Endothelial cell of umbilical vein (primary cell): ENCODE measurements around the gene OLA1. TPM values are rescaled to one million over a fixed set of nuclear protein-coding genes. Genes with fewer than 3 reads are reported as not detected.

Source experiments
- BruUV-seq: library from RNA; stranded (reverse); fragments of 400-500 nt; replicated peaks from 2 replicates; lab custom pipeline; 2021; lab: Mats Ljungman, UMichigan
- CTCF ChIA-PET: fragments of 300-600, 350-600 bp; sonication (Branson Sonifier 250); formaldehyde crosslinking; loops from one replicate; lab custom pipeline; 2021; ENCODE audit warnings: antibody characterized with exemption, inconsistent platforms; lab: Charles Lee
- POLR2A ChIA-PET: fragments of 300-600, 350-600 bp; sonication (Branson Sonifier 250); formaldehyde crosslinking; loops from one replicate; lab custom pipeline; 2021; ENCODE audit warnings: antibody characterized with exemption, inconsistent platforms; lab: Charles Lee
- DNase-seq: peaks from one replicate; pipeline ENCODE4 v3.0.0-alpha.2; 2011; ENCODE audit warnings: low read depth, low spot score
- FAIRE-seq: peaks from 2 replicates; lab custom pipeline; 2011; peaks lifted over from hg19 to GRCh38; lab: Jason Lieb, UNC
- H2AFZ ChIP-seq: 2 replicates; pipeline ENCODE4 v1.6.0; 2012; ENCODE audit warnings: low read depth, low read length, control low read depth, inconsistent platforms
- H3K27ac ChIP-seq: 2 replicates; pipeline ENCODE4 v1.5.1; 2011; ENCODE audit warnings: low read depth, mild to moderate bottlenecking, control low read depth, low read length, moderate library complexity; ENCODE audit not compliant: insufficient read depth
- H3K27me3 ChIP-seq, 2 experiments: 2 replicates each; pipeline versions ENCODE4 v1.6.0 to v1.6.1; 2011; ENCODE audit warnings: low read length in 2 of 2, mixed read lengths in 1 of 2; ENCODE audit not compliant: control insufficient read depth in 2 of 2, insufficient read depth in 2 of 2
- H3K36me3 ChIP-seq, 2 experiments: 2 replicates in 1 of 2; 3 replicates in 1 of 2; pipeline ENCODE4 v1.5.1; 2011; ENCODE audit warnings: low read length in 2 of 2, mild to moderate bottlenecking in 1 of 2, moderate library complexity in 1 of 2; ENCODE audit not compliant: control insufficient read depth in 2 of 2, insufficient read depth in 2 of 2; ENCODE audit errors: extremely low read depth in 1 of 2
- H3K4me1 ChIP-seq: 3 replicates; pipeline ENCODE4 v1.5.1; 2011; ENCODE audit warnings: mild to moderate bottlenecking, low read length; ENCODE audit not compliant: control insufficient read depth, insufficient read depth; ENCODE audit errors: extremely low read depth
- H3K4me2 ChIP-seq: 2 replicates; pipeline ENCODE4 v1.6.1; 2011; ENCODE audit warnings: low read length, control low read depth, mixed read lengths; ENCODE audit not compliant: insufficient read depth
- H3K4me3 ChIP-seq, 3 experiments: fragments of 200-600 bp in 1 of 3; sonication (generic), shearing (Covaris generic) in 1 of 3; replicated peaks in 1 of 3; 2 replicates each; pipeline ENCODE4 v1.5.1; 2011 to 2016; ENCODE audit warnings: control low read depth in 3 of 3, low read length in 3 of 3, mild to moderate bottlenecking in 2 of 3, inconsistent platforms in 1 of 3, low read depth in 1 of 3, moderate library complexity in 1 of 3; ENCODE audit not compliant: insufficient read depth in 1 of 3
- H3K79me2 ChIP-seq: 2 replicates; pipeline ENCODE4 v1.6.0; 2012; ENCODE audit warnings: low read length, inconsistent platforms; ENCODE audit not compliant: control insufficient read depth, insufficient read depth
- H3K9ac ChIP-seq: replicated peaks from 2 replicates; pipeline ENCODE3; 2011; ENCODE audit warnings: low read length, control low read depth; ENCODE audit not compliant: insufficient read depth; ENCODE audit errors: extremely low read depth
- H3K9me1 ChIP-seq: replicated peaks from 3 replicates; pipeline ENCODE4 v1.6.0; 2011; ENCODE audit warnings: mild to moderate bottlenecking, low read length; ENCODE audit not compliant: control insufficient read depth, insufficient read depth; ENCODE audit errors: extremely low read depth
- H3K9me3 ChIP-seq: replicated peaks from 2 replicates; pipeline ENCODE4 v1.5.1; 2012; ENCODE audit warnings: low read length, inconsistent platforms; ENCODE audit not compliant: control insufficient read depth, insufficient read depth
- H4K20me1 ChIP-seq: replicated peaks from 2 replicates; pipeline ENCODE3; 2011; ENCODE audit warnings: mild to moderate bottlenecking, low read length; ENCODE audit not compliant: control insufficient read depth, insufficient read depth; ENCODE audit errors: extremely low read depth
- EZH2 ChIP-seq: IDR thresholded peaks from 2 replicates; pipeline ENCODE4 v1.6.1; 2012; ENCODE audit warnings: borderline replicate concordance, low read depth, mild to moderate bottlenecking, moderate library complexity, low read length, inconsistent platforms; ENCODE audit not compliant: severe bottlenecking
- FOS ChIP-seq: IDR thresholded peaks from 2 replicates; pipeline ENCODE4 v1.6.1; 2011; ENCODE audit warnings: mild to moderate bottlenecking, low read length, moderate library complexity, borderline replicate concordance; ENCODE audit not compliant: insufficient read depth
- GATA2 ChIP-seq: IDR thresholded peaks from 2 replicates; pipeline ENCODE4 v1.7.0; 2011; ENCODE audit warnings: low read depth, mild to moderate bottlenecking, moderate library complexity, mixed read lengths, low read length; ENCODE audit not compliant: insufficient read length, insufficient read depth
- JUN ChIP-seq: IDR thresholded peaks from 2 replicates; pipeline ENCODE4 v1.6.1; 2011; ENCODE audit warnings: borderline replicate concordance, low read depth; ENCODE audit not compliant: insufficient read length, insufficient read depth
- MYC ChIP-seq: IDR thresholded peaks from one replicate; pipeline ENCODE4 v1.6.1; 2011; ENCODE audit warnings: mild to moderate bottlenecking, low read depth, low read length
- POLR2A ChIP-seq: IDR thresholded peaks from 2 replicates; pipeline ENCODE4 v1.6.1; 2012; ENCODE audit warnings: low read depth, mild to moderate bottlenecking, control low read depth, low read length
- POLR2AphosphoS5 ChIP-seq: IDR thresholded peaks from 2 replicates; pipeline ENCODE4 v1.6.1; 2012; ENCODE audit warnings: low read depth, mild to moderate bottlenecking, control low read depth, low read length, moderate library complexity; ENCODE audit not compliant: insufficient read depth
- dilution Hi-C: fragments of 300-500 bp; cut with MboI; formaldehyde crosslinking; loops from one replicate; pipeline ENCODE4 v1.15.0; 2019; ENCODE audit warnings: low sequenced_read_pairs; ENCODE audit not compliant: extremely low pct_ligation_motif_present
- intact Hi-C: fragments of 100-400 bp; cut with micrococcal nuclease; formaldehyde crosslinking; loops from one replicate; pipeline ENCODE4 v1.10.0; 2022
- polyA plus RNA-seq, 4 experiments: library from polyadenylated mRNA; depleted of rRNA in 3 of 4; stranded (reverse) in 3 of 4; unstranded in 1 of 4; fragments of >200 nt; gene quantifications; 2 replicates each; pipeline versions ENCODE4 v1.2.1 to v1.2.3, GENCODE V29; 2011 to 2012; ENCODE audit warnings: missing spikeins in 1 of 4
- total RNA-seq: library from RNA; stranded (reverse); gene quantifications from 2 replicates; pipeline ENCODE4 v1.2.3, GENCODE V29; 2021
- TF ChIP-seq, protein P1 (sequence below): IDR thresholded peaks from 2 replicates; pipeline ENCODE4 v1.6.1; 2011; ENCODE audit not compliant: insufficient read depth, insufficient read length
- TF ChIP-seq, protein P2 (sequence below), 2 donors: IDR thresholded peaks; 1 replicate in 1 of 2; 2 replicates in 1 of 2; pipeline ENCODE4 v1.5.1; 2011; ENCODE audit warnings: low read length in 2 of 2, mild to moderate bottlenecking in 2 of 2, moderate library complexity in 2 of 2, control low read depth in 1 of 2, inconsistent platforms in 1 of 2, low read depth in 1 of 2; ENCODE audit not compliant: insufficient read depth in 1 of 2; ENCODE audit errors: extremely low read depth in 1 of 2

OLA1 gene
- total and polyA plus RNA-seq, 2 donors (not counting 3 experiments of a cell fraction or from before 2014, with no cell fraction given): 30.6 to 93.9 TPM

DNA sequence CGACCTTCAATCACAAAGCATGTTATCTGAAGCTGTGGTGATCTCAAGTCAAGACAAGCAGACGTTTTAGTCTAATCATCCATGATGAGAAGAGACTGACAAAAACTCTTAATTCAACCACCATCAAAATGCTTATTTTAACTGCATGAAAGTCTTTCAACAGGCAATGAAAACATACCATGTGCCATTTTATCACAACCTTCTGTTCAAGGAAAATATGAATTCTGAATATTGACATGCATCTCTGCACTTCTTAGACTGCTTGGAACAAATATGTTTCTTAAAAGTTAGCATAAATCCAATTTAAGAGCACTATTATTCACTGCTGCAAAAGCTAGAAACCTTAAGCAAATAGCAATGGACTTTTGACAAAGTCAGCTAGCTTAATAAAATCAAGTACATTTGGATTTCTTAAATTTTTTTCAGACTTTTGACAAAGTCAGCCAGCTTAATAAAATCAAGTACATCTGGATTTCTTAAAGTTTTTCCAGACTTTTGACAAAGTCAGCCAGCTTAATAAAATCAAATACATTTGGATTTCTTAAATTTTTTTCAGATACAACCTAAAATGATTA is 70.9 kb downstream of the OLA1 start:
- ChIA-PET POLR2A (no interaction called here), CTCF (interaction anchor here (0.7 to 2.0 kb wide), 6 partner anchors 13 to 39 kb away, joined by 3 to 7 read pairs (median 4); no protein-coding TSS in a partner anchor)
- Histone ChIP-seq H3K4me3 (no peak overlapping the region), H3K36me3 (peaks cover 0 to 3% of the 10 kb centered on the region in 2 experiments), H3K27ac (no peak overlapping the region), H3K4me1 (no peaks in the 10 kb centered on the region), H2AFZ (no peak overlapping the region), H4K20me1 (no peaks in the 10 kb centered on the region), H3K9me1 (no peaks in the 10 kb centered on the region), H3K79me2 (peaks cover 39% of the 10 kb centered on the region), H3K9ac (no peak overlapping the region), H3K4me2 (no peak overlapping the region), H3K27me3 (no peaks in the 10 kb centered on the region), H3K9me3 (no peaks in the 10 kb centered on the region)
- dilution Hi-C loops: no loop called here
- DNase-seq (no peak), FAIRE-seq (no peak)
- TF ChIP-seq, protein P1, sequence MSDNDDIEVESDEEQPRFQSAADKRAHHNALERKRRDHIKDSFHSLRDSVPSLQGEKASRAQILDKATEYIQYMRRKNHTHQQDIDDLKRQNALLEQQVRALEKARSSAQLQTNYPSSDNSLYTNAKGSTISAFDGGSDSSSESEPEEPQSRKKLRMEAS: no peak
- TF ChIP-seq, protein P2, sequence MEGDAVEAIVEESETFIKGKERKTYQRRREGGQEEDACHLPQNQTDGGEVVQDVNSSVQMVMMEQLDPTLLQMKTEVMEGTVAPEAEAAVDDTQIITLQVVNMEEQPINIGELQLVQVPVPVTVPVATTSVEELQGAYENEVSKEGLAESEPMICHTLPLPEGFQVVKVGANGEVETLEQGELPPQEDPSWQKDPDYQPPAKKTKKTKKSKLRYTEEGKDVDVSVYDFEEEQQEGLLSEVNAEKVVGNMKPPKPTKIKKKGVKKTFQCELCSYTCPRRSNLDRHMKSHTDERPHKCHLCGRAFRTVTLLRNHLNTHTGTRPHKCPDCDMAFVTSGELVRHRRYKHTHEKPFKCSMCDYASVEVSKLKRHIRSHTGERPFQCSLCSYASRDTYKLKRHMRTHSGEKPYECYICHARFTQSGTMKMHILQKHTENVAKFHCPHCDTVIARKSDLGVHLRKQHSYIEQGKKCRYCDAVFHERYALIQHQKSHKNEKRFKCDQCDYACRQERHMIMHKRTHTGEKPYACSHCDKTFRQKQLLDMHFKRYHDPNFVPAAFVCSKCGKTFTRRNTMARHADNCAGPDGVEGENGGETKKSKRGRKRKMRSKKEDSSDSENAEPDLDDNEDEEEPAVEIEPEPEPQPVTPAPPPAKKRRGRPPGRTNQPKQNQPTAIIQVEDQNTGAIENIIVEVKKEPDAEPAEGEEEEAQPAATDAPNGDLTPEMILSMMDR (IDR thresholded peaks at IDR 0.05; ENCODE audit: extremely low read depth in 1 of 2, insufficient read depth in 1 of 2, low read depth in 1 of 2, low read length in 2 of 2): no peak
- no peak for TF ChIP-seq GATA2
- no peak for TF ChIP-seq FOS
- no peak for TF ChIP-seq JUN
- TF ChIP-seq MYC: no peak
- no peak for TF ChIP-seq POLR2AphosphoS5
- no peak for TF ChIP-seq POLR2A
- TF ChIP-seq EZH2: no peak
- BruUV-seq: no TSS peak
- intact Hi-C loops: no loop called here
